ENCODE data around the gene CRYBB1. TPM values are rescaled to one million over a fixed set of nuclear protein-coding genes. Genes with fewer than 3 reads are reported as not detected.
"Not testable (repeated sequence)": the region's sequence is repeated elsewhere in the genome, so short reads cannot be mapped to it uniquely, and the experiment has no call there.

CRYBB1 gene
- total RNA-seq, 1 experiment from 2014 or later, result not detected

DNA sequence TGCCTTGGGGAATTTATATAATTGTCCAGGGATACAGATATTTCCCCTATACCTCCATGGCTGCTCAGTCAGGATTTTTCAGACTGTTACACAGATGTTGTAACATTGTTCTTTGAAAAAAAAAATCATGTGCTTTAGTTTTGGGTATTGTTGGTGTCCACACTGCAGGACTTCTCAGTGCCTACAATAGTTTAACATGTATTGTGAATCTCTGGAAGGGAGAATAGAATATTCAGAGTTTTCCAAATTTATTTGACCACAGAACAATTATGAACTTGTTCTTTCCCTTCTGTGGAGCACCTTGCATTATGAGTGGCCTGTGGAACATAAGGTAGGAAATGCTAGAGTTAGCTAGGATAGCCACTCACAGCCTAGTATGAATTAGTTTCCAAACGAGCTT, 18.5 kb upstream of the CRYBB1 start:
- DNase-seq (ENCODE audit: low spot score), result no peak

DNA sequence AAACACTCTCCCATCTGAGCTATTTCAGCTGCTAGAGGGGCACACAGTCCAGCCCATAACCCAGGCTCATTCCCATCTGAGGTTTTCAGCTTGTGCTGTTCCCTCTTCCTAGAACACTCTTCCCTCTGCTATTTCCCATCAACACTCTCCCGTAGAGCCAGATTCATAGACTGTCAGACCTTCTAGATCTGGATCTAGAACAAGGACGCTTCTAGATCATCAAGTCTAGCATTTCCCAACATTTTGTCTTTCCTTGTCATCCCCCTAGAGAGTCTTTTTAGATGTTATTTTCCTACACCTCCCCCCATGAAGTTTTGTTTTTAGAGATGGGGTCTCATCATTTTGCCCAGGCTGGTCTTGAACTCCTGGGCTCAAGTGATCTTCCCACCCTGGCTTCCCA, 17.3 kb upstream of the CRYBB1 start:
- DNase-seq (ENCODE audit: low spot score), result no peak

DNA sequence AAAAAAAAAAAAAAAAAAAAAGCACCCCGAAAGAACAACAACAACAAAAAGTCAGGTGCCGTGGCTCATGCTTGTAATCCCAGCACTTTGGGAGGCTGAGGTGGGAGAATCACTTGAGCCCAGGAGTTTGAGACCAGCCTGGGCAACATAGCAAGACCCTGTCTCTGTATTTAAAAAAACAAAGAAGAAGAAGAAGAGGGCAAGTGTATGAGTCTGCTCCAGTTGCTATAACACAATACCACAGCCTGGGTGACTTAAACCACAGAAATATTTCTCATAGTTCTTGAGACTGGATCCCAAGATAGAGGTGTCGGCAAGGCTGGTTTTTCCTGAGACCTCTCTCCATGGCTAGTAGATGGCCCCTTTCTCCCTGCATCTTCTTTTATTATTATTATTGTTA, 16.4 kb upstream of the CRYBB1 start:
- DNase-seq (ENCODE audit: low spot score), result no peak

DNA sequence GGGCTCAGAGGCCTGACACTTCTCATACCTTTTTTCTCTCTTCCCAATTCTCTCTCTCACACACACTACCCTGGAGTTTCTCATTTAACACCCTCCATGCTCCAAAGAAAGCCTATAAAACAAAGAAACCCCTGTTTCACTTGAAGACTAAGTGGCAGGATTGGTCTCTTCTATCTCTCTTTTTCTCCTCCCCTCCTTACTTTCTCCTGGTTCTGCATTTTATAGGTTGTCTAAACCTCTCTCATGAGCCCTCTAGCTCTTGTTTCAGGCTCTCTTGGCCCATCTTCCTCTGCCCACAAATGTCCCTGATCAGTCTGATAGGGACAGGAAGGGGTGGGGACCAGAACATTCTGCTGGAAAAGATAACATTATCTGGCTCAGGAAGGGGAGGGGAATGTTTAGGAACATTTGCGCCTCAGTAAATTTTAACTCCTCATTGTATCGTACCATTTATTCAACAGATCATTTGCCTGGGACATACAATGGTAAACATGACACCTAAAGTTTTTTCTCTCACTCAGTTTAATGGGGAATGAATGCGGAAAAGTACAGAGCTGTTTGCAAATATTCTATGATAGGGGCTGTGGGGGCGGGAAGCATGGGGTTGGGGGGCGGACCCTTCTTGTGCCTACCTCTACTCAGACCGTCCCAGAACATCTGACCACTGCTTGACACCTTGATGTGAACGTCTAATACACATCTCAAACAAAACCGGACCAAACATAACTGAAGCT, 14.8 kb upstream of the CRYBB1 start:
- DNase-seq (ENCODE audit: low spot score), result no peak

DNA sequence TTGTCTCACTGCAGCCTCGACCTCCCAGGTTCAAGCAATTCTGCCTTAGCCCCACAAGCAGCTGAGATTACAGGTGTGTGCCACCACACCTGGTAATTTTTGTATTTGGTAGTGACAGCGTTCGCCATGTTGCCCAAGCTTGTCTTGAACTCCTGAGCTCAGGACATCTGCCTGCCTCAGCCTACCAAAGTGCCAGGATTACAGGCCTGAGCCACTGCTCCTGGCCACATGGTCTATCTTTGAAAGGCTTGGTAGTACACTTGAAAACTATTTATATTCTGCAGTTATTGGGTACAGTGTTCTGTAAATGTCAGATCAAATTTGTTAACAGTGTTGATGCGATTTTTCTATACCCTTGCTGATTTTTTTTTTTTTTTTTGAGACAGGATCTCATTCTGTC, 13.5 kb upstream of the CRYBB1 start:
- no peak for DNase-seq (ENCODE audit: low spot score)

DNA sequence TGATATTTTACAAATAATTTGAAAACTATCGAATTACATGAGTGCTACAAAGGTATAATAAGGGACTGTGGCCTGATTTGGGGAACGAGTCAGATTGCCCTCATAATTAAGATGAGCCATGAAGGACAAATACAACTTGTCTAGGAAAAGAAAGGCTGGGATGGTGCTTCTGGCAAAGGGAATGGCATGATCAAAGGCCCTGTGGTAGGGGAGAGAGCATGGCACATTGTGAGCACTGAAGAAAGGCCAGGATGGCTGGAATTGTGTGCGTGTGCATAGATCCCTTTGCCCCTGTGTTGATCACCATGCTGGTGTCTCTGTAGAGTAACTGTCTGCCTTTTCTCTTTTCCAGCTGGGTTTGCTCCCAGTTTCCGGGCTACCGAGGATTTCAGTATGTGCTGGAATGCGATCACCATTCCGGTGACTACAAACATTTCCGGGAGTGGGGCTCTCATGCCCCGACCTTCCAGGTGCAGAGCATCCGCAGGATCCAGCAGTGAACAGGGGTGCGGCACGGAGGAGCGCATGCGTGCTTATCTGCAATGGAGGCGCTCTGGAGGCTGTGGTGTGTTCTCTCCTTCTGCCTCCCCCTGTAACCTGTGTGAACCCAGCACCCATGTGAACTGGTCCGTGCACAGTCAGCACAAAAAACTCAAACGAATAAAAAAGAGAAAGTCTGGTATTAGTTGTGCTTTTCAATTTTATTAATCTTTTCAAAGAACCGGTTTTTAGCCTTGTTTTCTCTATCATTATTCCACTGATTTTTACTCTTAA, 12.3 kb upstream of the CRYBB1 start:
- DNase-seq (ENCODE audit: low spot score), result no peak

DNA sequence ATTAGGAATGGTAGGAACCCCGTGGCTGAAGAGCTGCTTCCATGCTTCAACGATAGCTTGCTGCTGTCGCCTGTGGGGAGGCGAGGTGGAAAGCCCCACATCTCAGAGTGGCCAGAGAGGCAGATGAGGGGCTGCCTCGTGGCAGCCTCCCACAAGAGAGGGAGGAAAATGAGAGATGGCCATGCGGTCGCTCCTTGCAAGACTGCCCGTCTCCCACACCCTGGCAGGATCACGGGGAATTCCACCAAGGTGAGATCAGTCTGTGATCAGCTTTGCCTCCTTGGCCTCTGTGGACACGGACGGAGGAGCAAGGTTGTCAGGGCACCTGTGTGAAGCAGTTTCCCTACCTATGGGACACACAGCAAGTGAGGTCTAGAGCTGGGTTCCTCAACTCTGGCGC, 7.0 kb upstream of the CRYBB1 start:
- DNase-seq (ENCODE audit: low spot score), result no peak

DNA sequence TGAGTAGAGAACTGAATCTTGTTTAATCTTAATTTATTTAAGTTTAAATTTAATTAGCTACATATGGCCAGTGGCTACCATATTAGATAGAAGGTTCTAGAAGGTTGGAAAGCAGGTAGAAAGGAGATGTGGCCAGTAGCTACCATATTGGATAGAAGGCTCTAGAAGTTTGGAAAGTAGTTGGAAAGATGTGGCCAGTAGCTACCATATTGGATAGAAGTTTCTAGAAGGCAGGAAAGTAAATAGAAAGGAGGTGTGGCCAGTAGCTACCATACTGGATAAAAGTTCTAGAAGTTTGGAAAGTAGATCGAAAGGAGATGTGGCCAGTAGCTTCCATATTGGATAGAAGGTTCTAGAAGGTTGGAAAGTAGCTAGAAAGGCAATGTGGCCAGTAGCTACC, 6.2 kb upstream of the CRYBB1 start:
- DNase-seq (ENCODE audit: low spot score), result no peak

DNA sequence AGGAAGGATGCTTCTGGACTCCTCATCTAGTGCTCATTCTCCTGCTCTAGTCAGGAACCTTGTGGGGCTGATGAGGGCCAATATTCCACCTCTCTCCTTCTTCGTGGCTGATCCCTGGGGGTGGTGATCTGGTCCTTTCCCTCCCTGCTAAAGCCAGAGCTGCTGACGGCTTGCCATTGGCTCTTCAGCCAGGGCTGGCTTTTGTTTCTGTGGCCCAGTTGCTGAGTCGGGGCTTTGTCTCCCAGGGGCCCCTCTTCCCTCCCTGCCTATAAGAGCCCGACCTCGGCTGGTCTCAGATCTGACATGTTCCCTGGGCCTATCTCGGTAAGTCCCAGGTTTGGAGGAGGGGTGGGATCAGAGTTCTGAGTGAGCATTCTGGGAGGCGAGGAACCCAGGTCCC, 3.8 kb upstream of the CRYBB1 start, which contains the start of gene CRYBA4:
CRYBA4 (plus strand) TSS at position 301 of the 400 bp plus-strand sequence. CDS start 634 bp downstream, outside the sequence.
- no peak for DNase-seq (ENCODE audit: low spot score)

DNA sequence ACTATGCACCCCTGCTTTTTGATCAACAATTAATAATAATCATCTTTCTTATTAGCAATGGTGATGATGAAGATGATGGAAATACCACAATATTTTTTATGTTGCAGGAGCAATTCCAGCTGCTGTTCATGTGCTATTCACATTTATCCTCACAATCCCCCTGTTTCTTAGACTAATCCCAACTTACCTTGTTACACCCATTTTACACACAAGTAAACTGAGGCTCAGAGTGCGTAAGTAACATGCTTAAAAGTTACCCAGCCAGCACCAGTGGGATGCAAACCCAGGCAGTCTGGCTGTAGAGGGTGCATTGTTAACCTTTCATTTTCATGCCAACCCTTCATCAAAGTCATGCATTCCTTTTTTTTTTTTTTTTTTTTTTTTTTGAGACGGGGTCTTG, 2.4 kb upstream of the CRYBB1 start:
- DNase-seq (ENCODE audit: low spot score), result no peak

DNA sequence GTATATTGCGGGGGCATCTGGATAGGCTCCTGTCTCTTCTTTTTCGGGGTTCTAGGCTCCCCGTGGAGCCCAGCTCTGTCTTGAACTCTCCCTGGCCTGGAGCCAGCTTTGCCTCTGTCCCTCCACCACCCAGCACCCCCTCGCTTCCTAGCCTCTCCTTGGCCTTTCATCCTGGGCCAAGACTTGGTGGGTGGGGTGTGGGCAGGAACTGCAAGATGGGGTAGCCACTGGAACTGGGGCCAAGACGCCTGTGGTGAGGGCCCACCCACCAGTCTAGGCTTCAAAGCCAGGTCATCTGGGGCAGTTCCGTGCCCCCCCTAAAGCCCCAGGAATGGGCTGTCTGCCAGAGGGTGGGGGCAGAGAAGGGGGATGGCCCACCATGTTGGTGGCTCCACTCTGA, 1.7 kb upstream of the CRYBB1 start:
- no peak for DNase-seq (ENCODE audit: low spot score)

DNA sequence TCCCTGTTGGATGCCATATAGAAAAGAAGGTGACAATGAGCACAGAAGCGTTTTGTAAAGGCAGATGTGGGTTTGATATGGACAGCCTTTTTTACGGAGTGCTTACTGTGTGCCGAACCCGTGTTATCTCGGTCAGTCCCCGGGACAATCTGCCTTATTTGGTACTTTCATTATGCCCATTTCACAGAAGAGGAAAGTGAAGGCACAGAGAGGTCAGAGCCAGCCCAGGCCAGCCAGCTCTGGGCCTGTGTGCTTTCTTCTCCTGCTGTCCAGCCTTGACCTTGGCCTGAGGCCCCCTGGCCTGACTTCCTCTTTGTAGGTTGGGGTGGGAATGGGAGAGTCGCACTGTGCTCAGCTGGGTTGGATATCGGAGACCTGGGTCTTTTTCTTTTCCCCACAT, 628 bp upstream of the CRYBB1 start:
- DNase-seq (ENCODE audit: low spot score), result no peak

DNA sequence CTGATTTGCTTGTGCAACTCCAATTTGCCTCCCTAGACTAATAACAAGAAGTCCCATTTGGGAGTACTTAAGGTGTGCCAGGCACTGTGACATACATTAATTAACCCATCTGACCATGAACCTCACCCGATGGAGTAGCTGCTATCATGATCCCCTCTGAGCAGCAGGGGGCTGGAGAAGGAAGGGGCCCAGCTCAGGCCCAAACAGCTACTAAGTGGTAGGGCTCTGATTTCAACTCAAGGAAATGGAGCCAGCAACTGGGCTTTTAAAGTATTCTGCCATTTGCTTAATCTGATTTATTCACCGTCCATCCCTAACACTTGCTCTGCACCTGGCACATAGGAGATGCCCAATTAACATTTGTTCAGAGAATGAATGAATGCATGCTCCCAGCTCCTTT, 1.2 kb downstream of the CRYBB1 start:
- DNase-seq (ENCODE audit: low spot score), result no peak

DNA sequence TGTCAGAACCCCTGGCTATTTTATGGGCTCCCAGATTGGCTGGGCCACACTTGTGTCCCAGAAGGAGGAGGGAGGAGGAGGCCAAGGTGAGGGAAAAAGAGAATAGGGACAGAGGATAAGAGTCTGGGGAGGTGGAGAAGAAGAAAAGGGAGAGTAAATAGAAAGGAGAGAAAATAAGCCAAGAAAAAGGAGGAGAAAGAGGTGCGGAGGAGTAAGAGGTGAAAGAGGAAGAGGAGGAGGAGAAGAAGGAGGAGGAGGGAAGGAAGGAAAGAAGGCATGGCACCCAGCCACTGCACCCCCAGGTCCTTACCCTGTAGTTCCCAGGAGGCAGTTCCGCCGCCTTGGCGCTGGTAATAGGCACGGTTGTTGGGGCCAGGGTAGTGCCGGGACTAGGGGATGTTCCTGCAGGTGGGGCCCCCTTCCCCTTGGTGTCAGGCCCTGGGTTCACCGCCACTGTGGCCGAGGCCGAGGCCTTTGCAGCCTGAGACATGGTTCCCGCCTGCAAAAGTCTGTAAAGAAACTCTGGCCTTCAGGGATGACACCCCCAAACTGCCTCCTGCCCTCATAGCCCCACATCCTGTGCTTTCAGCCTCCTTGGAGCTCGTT, 1.9 kb downstream of the CRYBB1 start:
- DNase-seq (ENCODE audit: low spot score), result no peak

DNA sequence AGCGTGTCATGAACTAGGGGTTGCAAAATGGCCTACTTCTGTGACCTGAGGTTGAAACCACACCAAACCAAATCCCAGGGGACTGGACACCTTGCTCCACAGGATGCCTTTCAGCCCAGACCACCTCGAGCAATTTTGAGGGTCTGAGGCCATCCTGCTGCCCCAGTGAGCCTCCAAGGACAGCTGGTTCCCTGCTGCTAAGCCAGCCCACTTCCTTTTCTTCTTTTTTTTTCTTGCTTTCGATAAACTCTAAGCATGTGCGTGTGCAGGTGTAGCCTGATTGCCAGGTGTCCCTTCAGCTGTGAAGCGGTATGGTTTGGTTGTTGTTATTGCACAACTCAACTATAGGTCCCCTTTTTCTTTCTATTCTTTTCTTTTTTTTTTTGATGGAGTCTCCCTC, 2.7 kb downstream of the CRYBB1 start:
- no peak for DNase-seq (ENCODE audit: low spot score)

DNA sequence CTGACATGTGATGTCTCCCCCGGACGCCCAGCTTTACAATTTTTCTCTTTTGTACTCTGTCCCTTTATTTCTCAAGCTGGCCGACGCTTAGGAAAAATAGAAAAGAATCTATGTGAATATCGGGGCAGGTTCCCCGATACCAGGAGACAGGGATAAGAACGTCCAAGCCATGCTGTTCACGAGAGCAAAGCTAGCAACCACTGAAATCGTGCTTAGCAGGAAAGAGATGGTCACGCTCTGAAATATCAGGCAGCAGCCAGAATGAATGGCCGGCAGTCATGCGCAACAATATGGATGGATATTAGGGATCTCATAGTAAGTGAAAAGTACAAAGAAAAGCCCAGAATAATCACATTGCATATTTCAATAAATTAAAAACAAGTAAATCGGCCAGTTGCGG, 3.5 kb downstream of the CRYBB1 start:
- no peak for DNase-seq (ENCODE audit: low spot score)

DNA sequence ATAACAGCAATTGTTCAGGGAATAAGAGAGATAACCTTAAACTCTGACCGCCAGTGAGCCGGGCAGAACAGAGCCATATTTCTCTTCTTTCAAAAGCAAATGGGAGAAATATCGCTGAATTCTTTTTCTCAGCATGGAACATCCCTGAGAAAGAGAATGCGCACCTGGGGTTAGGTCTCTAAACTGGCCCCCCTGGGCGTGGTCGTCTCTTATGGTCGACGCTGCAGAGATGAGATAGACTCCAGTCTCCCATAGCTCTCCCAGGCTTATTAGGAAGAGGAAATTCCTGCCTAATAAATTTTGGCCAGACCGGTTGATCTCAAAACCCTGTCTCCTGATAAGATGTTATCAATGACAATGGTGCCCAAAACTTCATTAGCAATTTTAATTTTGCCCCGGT, 4.1 kb downstream of the CRYBB1 start:
- DNase-seq (ENCODE audit: low spot score), result not testable (repeated sequence)

DNA sequence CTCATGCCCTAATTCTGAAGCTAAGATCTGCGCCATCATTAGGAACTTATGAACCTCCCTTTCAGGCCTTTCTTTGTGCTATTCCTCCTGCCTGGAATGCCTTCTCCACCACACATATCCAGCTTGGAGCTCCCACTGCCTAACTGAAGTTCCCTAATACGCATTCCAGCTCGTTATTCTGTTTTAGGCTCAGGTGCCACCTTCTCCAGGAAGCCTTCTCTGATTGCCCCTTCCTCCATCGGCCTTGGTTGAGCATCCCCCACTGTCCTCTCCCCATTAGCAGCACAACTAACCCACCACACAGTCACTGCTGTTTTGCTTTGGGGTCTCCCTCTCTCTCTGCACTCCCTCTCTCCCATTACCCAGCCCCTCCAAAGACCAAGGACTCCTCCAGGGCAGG, 5.2 kb downstream of the CRYBB1 start:
- no peak for DNase-seq (ENCODE audit: low spot score)

DNA sequence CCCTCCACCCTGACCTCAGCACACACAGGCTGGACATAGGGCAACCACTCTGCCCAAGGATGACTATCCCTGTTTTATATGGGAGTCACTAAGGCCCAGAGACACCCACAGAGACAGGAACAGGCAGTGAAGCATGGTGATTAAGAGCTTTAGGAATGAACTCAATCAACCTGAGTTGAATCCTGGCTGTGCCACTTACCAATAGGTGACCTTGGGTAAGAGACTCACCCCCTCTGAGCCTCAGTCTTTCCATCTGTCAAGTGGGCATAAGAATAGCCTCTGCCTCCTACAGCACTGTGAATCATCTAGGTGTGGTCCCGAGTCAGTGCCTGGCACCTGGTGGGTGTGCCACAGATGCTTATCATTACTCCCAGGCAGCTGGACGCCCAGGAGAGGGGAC, 6.8 kb downstream of the CRYBB1 start:
- DNase-seq (ENCODE audit: low spot score), result peak; percentile 68

DNA sequence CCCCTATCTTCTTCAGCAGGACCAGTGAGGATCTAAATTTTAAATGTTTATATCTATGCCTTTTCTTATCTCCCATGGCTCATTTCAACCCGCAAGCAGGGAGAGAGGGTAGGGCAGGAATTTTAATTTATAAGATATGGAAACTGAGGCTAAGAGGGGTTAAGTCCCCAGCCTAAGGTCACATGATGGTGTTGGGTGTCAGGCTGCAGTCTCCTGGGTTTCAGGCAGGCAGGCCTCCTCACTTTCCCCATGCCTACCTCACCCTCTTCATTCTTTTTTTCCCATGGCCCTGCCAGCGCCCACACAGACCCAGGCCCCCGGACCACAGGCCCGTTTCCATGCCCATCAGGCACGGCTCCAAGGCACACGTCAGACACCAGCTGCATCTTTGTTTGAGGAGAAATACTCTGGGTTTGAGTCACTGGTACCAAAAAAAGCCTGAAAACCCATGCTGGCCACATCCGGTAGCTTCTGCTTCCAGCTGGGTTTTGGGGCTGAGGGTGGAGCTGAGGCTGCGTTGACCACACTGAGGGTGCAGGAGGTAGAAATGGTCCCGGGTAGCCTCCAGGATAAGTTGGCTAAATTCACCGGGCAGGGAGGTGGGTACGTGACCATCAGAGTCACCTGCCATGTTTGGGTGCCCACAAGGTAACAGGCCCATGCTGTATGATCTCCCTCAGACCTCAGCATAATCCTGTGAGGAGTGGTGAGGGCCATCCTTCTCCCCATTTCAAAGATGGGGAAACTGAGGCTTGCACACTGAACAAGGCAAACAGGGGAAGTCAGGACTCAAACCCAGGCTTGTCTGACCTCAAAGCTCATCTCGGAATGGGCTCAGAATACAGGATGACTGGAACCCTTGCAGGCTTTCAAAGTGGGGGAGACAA, 7.5 kb downstream of the CRYBB1 start:
- peak; percentile 88 for DNase-seq (ENCODE audit: low spot score)

DNA sequence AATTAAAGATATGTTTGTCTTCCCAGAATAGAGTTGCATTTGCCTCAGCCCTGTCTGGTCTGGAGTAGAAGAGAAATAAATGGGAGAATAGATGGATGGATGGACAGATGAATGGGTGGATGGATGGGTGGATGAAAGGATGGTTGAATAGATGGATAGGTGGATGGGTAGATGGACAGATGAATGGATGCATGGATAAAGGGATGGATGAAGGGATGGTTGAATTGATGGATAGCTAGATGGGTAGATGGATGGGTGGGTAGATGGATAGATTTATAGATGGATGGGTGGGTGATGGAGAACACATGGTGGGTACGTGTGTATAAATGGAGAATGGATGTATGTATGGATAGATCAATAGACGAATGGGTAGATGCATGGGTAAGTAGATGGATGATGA, 8.5 kb downstream of the CRYBB1 start:
- no peak for DNase-seq (ENCODE audit: low spot score)

DNA sequence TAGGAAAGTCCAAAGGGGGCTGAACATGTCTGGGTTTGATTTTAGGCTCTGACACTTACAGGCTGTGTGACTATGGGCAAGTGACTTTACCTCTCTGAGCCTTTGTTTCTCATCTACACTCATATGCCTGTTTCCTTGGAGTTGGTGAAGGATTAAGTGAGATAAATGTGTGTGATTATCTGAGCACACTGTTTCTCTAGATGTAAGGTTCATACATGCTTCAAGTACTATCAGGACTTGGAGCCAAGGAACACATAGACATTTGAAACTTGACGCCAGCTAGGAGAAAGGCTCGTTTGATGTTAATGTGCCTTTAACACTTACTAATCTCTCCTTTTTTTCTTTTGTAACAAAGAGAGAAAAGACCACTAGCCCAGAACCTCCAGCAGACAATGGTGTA, 9.7 kb downstream of the CRYBB1 start:
- no peak for DNase-seq (ENCODE audit: low spot score)
